ENCODE results near the gene DAZ4.
"Not testable (repeated sequence)": the region's sequence is repeated elsewhere in the genome, so short reads cannot be mapped to it uniquely, and the experiment has no call there.

The DAZ4 gene, protein sequence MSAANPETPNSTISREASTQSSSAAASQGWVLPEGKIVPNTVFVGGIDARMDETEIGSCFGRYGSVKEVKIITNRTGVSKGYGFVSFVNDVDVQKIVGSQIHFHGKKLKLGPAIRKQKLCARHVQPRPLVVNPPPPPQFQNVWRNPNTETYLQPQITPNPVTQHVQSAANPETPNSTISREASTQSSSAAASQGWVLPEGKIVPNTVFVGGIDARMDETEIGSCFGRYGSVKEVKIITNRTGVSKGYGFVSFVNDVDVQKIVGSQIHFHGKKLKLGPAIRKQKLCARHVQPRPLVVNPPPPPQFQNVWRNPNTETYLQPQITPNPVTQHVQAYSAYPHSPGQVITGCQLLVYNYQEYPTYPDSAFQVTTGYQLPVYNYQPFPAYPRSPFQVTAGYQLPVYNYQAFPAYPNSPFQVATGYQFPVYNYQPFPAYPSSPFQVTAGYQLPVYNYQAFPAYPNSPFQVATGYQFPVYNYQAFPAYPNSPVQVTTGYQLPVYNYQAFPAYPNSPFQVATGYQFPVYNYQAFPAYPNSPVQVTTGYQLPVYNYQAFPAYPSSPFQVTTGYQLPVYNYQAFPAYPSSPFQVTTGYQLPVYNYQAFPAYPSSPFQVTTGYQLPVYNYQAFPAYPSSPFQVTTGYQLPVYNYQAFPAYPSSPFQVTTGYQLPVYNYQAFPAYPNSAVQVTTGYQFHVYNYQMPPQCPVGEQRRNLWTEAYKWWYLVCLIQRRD

DNA sequence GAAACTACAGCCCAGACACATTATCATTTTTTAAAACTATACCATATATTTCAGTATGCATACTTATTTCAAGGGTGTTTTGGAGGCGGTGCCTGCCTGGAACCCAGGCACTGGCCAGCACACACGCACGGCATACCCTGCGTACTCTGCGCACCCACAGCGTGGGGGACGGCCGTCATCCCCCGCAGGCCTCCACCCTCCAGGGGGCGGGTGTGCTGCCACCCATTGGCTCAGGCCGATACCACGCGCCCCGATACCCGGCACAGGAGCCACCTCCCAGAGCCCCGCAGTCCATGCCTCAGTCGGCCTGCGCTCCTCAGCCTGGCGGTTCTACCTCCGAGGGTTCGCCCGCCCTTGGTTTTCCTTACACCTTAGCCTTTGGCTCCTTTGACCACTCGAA, at the start of gene DAZ4:
TSS of gene DAZ4 (plus strand) at position 301 of the 400 bp plus-strand sequence. CDS start 208 bp downstream, outside the sequence.
- DNase-seq = not testable (repeated sequence)

DNA sequence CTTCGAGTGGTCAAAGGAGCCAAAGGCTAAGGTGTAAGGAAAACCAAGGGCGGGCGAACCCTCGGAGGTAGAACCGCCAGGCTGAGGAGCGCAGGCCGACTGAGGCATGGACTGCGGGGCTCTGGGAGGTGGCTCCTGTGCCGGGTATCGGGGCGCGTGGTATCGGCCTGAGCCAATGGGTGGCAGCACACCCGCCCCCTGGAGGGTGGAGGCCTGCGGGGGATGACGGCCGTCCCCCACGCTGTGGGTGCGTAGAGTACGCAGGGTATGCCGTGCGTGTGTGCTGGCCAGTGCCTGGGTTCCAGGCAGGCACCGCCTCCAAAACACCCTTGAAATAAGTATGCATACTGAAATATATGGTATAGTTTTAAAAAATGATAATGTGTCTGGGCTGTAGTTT, 20.4 kb upstream of the DAZ4 start, which contains the start of gene DAZ3:
TSS of gene DAZ3 (minus strand) at position 101 of the 400 bp plus-strand sequence. CDS start 208 bp downstream, outside the sequence.
- not testable (repeated sequence) for DNase-seq

DNA sequence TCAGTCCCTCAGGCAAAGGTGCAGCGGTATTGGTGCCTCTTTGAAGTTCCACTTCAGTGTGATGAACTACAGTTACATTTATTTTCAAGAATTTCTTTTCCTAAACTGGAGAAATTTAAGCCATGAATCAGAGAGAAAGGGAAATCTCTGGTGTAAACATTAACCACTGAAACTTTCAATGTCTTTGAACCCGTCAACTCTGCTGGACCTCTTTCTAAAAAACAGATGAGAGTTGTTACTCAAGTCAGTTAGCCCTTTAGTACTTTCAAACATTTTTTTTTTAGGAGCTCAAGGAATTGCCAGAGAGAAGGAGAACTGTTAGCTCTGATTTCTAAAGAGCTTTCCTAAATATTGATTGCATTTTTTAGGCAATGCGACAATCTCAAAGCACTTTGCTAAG, 11.9 kb upstream of the DAZ4 start:
- DNase-seq = not testable (repeated sequence)

DNA sequence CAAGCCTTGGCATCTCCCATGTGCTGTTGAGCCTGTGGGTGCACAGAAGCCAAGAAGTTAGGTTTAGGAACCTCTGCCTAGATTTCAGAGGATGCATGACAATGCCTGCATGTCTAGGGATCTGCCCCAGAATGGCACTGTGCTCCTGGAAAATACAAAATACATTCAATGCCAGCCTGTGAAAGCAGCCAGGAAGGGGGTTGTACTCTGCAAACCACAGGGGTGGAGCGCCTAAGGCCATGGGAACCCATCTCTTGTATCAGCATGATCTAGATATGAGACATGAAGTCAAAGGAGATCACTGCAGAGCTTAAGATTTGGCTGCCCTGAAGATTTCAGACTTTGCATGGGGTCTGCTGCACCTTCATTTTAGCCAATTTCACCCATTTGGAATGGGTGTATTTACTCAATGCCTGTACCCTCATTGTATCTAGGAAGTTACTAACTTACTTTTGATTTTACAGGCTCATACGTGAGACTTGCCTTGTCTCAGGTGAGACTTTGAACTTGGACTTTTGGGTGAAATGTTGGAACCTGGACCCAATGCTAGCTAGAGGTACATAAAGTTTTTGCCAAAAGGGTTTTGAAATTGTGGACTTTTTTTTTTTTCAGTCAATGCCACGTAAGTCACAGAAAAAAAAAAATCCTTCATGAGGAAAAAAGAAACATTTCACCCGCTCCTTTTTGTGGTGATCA, 9.4 kb upstream of the DAZ4 start:
- DNase-seq = not testable (repeated sequence)

DNA sequence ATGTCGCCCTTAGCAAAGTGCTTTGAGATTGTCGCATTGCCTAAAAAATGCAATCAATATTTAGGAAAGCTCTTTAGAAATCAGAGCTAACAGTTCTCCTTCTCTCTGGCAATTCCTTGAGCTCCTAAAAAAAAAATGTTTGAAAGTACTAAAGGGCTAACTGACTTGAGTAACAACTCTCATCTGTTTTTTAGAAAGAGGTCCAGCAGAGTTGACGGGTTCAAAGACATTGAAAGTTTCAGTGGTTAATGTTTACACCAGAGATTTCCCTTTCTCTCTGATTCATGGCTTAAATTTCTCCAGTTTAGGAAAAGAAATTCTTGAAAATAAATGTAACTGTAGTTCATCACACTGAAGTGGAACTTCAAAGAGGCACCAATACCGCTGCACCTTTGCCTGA, 8.7 kb upstream of the DAZ4 start:
- not testable (repeated sequence) for DNase-seq
